GM23338 (cell line): ENCODE data around the gene CACNA1D. TPM values are rescaled to one million over a fixed set of nuclear protein-coding genes. Genes with fewer than 3 reads are reported as not detected.

Experiments used
- ATAC-seq: fragments of 200-7000 bp; cut with Tn5 transposase; 3 replicates; pipeline ENCODE4 v1.9.1; 2020
- DNase-seq: peaks from one replicate; pipeline ENCODE4 v3.0.0-alpha.2; 2015; ENCODE audit warnings: low spot score
- H2AFZ ChIP-seq: fragments of 200-600 bp; sonication (generic); 2 replicates; pipeline ENCODE4 v1.8.0; 2016; ENCODE audit warnings: antibody characterized with exemption, mild to moderate bottlenecking, moderate library complexity
- H3F3A ChIP-seq: fragments of 200-600 bp; sonication (generic); replicated peaks from 2 replicates; pipeline ENCODE4 v1.8.0; 2017; ENCODE audit warnings: antibody characterized with exemption, mixed run types, low read depth
- H3K27ac ChIP-seq: fragments of 200-600 bp; sonication (generic); 2 replicates; pipeline ENCODE4 v1.6.1; 2016; ENCODE audit warnings: low read depth
- H3K27me3 ChIP-seq: fragments of 200-600 bp; sonication (generic); 2 replicates; pipeline ENCODE4 v1.8.0; 2016; ENCODE audit warnings: mild to moderate bottlenecking, mixed run types, moderate library complexity; ENCODE audit not compliant: insufficient read depth
- H3K36me3 ChIP-seq: fragments of 200-600 bp; sonication (generic); 2 replicates; pipeline ENCODE4 v1.8.0; 2016; ENCODE audit warnings: mild to moderate bottlenecking; ENCODE audit not compliant: insufficient read depth
- H3K4me1 ChIP-seq: fragments of 200-600 bp; sonication (generic); 2 replicates; pipeline ENCODE4 v1.8.0; 2016; ENCODE audit warnings: mild to moderate bottlenecking, moderate library complexity; ENCODE audit not compliant: insufficient read depth
- H3K4me2 ChIP-seq: fragments of 200-600 bp; sonication (generic); 2 replicates; pipeline ENCODE4 v1.7.1; 2017; ENCODE audit warnings: mixed run types
- H3K4me3 ChIP-seq: fragments of 200-600 bp; sonication (generic); 2 replicates; pipeline ENCODE4 v1.6.1; 2016; ENCODE audit warnings: mixed run types
- H3K79me2 ChIP-seq: fragments of 200-600 bp; sonication (generic); replicated peaks from 2 replicates; pipeline ENCODE4 v1.8.0; 2017; ENCODE audit warnings: mild to moderate bottlenecking; ENCODE audit not compliant: insufficient read depth
- H3K9me2 ChIP-seq: fragments of 200-600 bp; sonication (generic); 2 replicates; pipeline ENCODE4 v1.8.0; 2017; ENCODE audit not compliant: insufficient read depth
- H4K20me1 ChIP-seq: fragments of 200-600 bp; sonication (generic); replicated peaks from 2 replicates; pipeline ENCODE4 v1.8.0; 2017; ENCODE audit warnings: mild to moderate bottlenecking; ENCODE audit not compliant: insufficient read depth
- H3K27ac Mint-ChIP-seq: 2 replicates; pipeline ENCODE4 v1.8.0; 2020; ENCODE audit warnings: inconsistent platforms, mild to moderate bottlenecking, moderate library complexity, mixed read lengths
- H3K27me3 Mint-ChIP-seq: 3 replicates; pipeline ENCODE4 v1.8.0; 2022; ENCODE audit warnings: low read depth, mild to moderate bottlenecking, moderate library complexity, mixed read lengths, inconsistent platforms; ENCODE audit not compliant: insufficient read depth, poor library complexity
- H3K36me3 Mint-ChIP-seq: 3 replicates; pipeline ENCODE4 v1.8.0; 2021; ENCODE audit warnings: low read depth, mild to moderate bottlenecking, inconsistent platforms, moderate library complexity, mixed read lengths
- H3K4me1 Mint-ChIP-seq: 3 replicates; pipeline ENCODE4 v1.8.0; 2020; ENCODE audit warnings: mild to moderate bottlenecking, inconsistent platforms, mixed read lengths
- H3K4me3 Mint-ChIP-seq: 3 replicates; pipeline ENCODE4 v1.8.0; 2021; ENCODE audit warnings: moderate library complexity, mild to moderate bottlenecking, inconsistent platforms, mixed read lengths
- H3K9me3 Mint-ChIP-seq: 3 replicates; pipeline ENCODE4 v1.8.0; 2020; ENCODE audit warnings: moderate library complexity, mild to moderate bottlenecking, inconsistent platforms, mixed read lengths
- CREB1 ChIP-seq: fragments of 250-450 bp; sonication (Bioruptor Pico); IDR thresholded peaks from 2 replicates; pipeline ENCODE4 v1.5.0; 2020; ENCODE audit warnings: low read depth, mild to moderate bottlenecking, moderate library complexity
- CTCF ChIP-seq, 2 experiments: fragments of 200-600 bp in 1 of 2; sonication (generic) in 1 of 2; conservative IDR thresholded peaks; 2 replicates each; pipeline versions ENCODE4 v1.5.1 to v1.6.1; 2016 to 2017; ENCODE audit warnings: antibody characterized with exemption in 2 of 2, low read depth in 2 of 2, mild to moderate bottlenecking in 2 of 2, moderate library complexity in 1 of 2
- ETS1 ChIP-seq: IDR thresholded peaks from 2 replicates; pipeline ENCODE4 v1.6.1; 2016; ENCODE audit warnings: antibody characterized with exemption
- EZH2 ChIP-seq: fragments of 200-600 bp; sonication (generic); IDR thresholded peaks from one replicate; pipeline ENCODE4 v1.8.0; 2017; ENCODE audit warnings: antibody characterized with exemption, mild to moderate bottlenecking, low read depth; ENCODE audit not compliant: unreplicated experiment
- EZH2phosphoT487 ChIP-seq: fragments of 200-600 bp; sonication (generic); IDR thresholded peaks from one replicate; pipeline ENCODE4 v1.8.1; 2018; ENCODE audit warnings: antibody characterized with exemption; ENCODE audit not compliant: unreplicated experiment
- JUNB ChIP-seq: IDR thresholded peaks from one replicate; pipeline ENCODE4 v1.6.1; 2016; ENCODE audit warnings: antibody characterized with exemption; ENCODE audit not compliant: unreplicated experiment
- NANOG ChIP-seq: IDR thresholded peaks from 2 replicates; pipeline ENCODE4 v1.6.1; 2016; ENCODE audit warnings: antibody characterized with exemption, borderline replicate concordance
- POLR2AphosphoS5 ChIP-seq: IDR thresholded peaks from 2 replicates; pipeline ENCODE4 v1.6.1; 2016; ENCODE audit warnings: antibody characterized with exemption, low read depth
- REST ChIP-seq: IDR thresholded peaks from one replicate; pipeline ENCODE4 v1.6.1; 2018; ENCODE audit warnings: antibody characterized with exemption; ENCODE audit not compliant: unreplicated experiment
- STAT1 ChIP-seq: IDR thresholded peaks from one replicate; pipeline ENCODE4 v1.6.1; 2016; ENCODE audit warnings: antibody characterized with exemption; ENCODE audit not compliant: unreplicated experiment
- ZNF114 ChIP-seq: fragments of 250-450 bp; sonication (Bioruptor Pico); IDR thresholded peaks from 2 replicates; pipeline ENCODE4 v1.5.0; 2020; ENCODE audit warnings: mild to moderate bottlenecking, moderate library complexity
- ZNF331 ChIP-seq: fragments of 250-450 bp; sonication (Bioruptor Pico); IDR thresholded peaks from 2 replicates; pipeline ENCODE4 v1.5.0; 2020; ENCODE audit warnings: low read depth, mild to moderate bottlenecking, moderate library complexity
- polyA plus RNA-seq: library from polyadenylated mRNA; unstranded; fragments of >200 nt; fragmentation: Nextera tagmentation; extraction: Ambion mirVana; gene quantifications from 2 replicates; pipeline ENCODE4 v1.2.1, GENCODE V29; 2016
- total RNA-seq: library from RNA; depleted of rRNA; stranded (reverse); fragments of >200 nt; shearing (Covaris generic); gene quantifications from 2 replicates; pipeline ENCODE4 v1.2.3, GENCODE V29; 2014
- TF ChIP-seq, protein P1 (sequence below): fragments of 250-450 bp; sonication (Bioruptor Pico); IDR thresholded peaks from 2 replicates; pipeline ENCODE4 v1.5.0; 2020; ENCODE audit warnings: mild to moderate bottlenecking, moderate library complexity

The CACNA1D gene
- total and polyA plus RNA-seq, 2 experiments from 2014 or later = 1.7 to 1.8 TPM

DNA sequence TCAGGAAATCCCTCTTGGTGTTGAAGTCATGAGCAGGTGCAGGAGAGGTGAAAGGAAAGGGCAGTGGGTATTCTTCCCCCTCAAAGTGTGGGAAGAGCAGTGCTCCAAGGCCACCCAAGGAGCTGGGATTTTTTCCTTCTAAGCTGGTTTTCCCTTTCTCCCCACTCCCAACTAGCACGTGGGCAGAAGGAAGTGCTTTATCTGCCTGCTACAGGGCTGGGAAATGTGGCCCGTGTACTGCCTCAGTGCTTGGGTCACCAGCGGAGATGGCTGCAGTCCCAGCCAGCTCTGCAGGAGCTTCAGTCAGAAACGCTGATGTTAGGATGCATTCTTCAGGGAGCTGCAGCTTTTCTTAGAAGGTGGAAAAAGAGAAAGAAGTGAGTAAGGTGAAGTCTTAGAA, 99.2 kb downstream of the CACNA1D start:
- no peaks in the 10 kb centered on the region for H3K36me3 Mint-ChIP-seq
- Histone ChIP-seq H3K27me3 (no peaks in the 10 kb centered on the region), H4K20me1 (no peaks in the 10 kb centered on the region), H3K36me3 (no peaks in the 10 kb centered on the region), H3F3A (no peaks in the 10 kb centered on the region), H3K4me3 (no peak overlapping the region), H3K79me2 (no peaks in the 10 kb centered on the region), H2AFZ (no peak overlapping the region), H3K4me2 (no peak overlapping the region), H3K4me1 (no peaks in the 10 kb centered on the region), H3K27ac (no peak overlapping the region), H3K9me2 (no peaks in the 10 kb centered on the region; the same call in 1 of the 2 replicates)
- H3K27ac Mint-ChIP-seq = no peak overlapping the region
- no peaks in the 10 kb centered on the region for H3K9me3 Mint-ChIP-seq
- no peak for ATAC-seq
- H3K27me3 Mint-ChIP-seq = peaks cover 2% of the 10 kb centered on the region
- no peak for DNase-seq
- TF ChIP-seq STAT1 = no peak
- no peak for TF ChIP-seq ZNF331 (CRISPR knock-in tag)
- no peak for TF ChIP-seq JUNB
- no peak for TF ChIP-seq CREB1
- TF ChIP-seq POLR2AphosphoS5 = no peak
- TF ChIP-seq, protein P1, sequence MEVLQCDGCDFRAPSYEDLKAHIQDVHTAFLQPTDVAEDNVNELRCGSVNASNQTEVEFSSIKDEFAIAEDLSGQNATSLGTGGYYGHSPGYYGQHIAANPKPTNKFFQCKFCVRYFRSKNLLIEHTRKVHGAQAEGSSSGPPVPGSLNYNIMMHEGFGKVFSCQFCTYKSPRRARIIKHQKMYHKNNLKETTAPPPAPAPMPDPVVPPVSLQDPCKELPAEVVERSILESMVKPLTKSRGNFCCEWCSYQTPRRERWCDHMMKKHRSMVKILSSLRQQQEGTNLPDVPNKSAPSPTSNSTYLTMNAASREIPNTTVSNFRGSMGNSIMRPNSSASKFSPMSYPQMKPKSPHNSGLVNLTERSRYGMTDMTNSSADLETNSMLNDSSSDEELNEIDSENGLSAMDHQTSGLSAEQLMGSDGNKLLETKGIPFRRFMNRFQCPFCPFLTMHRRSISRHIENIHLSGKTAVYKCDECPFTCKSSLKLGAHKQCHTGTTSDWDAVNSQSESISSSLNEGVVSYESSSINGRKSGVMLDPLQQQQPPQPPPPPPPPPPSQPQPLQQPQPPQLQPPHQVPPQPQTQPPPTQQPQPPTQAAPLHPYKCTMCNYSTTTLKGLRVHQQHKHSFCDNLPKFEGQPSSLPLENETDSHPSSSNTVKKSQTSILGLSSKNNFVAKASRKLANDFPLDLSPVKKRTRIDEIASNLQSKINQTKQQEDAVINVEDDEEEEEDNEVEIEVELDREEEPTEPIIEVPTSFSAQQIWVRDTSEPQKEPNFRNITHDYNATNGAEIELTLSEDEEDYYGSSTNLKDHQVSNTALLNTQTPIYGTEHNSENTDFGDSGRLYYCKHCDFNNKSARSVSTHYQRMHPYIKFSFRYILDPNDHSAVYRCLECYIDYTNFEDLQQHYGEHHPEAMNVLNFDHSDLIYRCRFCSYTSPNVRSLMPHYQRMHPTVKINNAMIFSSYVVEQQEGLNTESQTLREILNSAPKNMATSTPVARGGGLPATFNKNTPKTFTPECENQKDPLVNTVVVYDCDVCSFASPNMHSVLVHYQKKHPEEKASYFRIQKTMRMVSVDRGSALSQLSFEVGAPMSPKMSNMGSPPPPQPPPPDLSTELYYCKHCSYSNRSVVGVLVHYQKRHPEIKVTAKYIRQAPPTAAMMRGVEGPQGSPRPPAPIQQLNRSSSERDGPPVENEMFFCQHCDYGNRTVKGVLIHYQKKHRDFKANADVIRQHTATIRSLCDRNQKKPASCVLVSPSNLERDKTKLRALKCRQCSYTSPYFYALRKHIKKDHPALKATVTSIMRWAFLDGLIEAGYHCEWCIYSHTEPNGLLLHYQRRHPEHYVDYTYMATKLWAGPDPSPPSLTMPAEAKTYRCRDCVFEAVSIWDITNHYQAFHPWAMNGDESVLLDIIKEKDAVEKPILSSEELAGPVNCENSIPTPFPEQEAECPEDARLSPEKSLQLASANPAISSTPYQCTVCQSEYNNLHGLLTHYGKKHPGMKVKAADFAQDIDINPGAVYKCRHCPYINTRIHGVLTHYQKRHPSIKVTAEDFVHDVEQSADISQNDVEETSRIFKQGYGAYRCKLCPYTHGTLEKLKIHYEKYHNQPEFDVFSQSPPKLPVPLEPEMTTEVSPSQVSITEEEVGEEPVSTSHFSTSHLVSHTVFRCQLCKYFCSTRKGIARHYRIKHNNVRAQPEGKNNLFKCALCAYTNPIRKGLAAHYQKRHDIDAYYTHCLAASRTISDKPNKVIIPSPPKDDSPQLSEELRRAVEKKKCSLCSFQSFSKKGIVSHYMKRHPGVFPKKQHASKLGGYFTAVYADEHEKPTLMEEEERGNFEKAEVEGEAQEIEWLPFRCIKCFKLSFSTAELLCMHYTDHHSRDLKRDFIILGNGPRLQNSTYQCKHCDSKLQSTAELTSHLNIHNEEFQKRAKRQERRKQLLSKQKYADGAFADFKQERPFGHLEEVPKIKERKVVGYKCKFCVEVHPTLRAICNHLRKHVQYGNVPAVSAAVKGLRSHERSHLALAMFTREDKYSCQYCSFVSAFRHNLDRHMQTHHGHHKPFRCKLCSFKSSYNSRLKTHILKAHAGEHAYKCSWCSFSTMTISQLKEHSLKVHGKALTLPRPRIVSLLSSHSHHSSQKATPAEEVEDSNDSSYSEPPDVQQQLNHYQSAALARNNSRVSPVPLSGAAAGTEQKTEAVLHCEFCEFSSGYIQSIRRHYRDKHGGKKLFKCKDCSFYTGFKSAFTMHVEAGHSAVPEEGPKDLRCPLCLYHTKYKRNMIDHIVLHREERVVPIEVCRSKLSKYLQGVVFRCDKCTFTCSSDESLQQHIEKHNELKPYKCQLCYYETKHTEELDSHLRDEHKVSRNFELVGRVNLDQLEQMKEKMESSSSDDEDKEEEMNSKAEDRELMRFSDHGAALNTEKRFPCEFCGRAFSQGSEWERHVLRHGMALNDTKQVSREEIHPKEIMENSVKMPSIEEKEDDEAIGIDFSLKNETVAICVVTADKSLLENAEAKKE (CRISPR knock-in tag) = no peak
- TF ChIP-seq ZNF114 (CRISPR knock-in tag) = no peak
- TF ChIP-seq EZH2phosphoT487 = no peak
- TF ChIP-seq EZH2 = no peak
- TF ChIP-seq NANOG = no peak
- TF ChIP-seq CTCF (conservative IDR thresholded peaks at IDR 0.05; ENCODE audit: low read depth in 2 of 2) = no peak
- no peak for TF ChIP-seq ETS1
- TF ChIP-seq REST = no peak
- no peak overlapping the region for H3K4me3 Mint-ChIP-seq
- H3K4me1 Mint-ChIP-seq = no peaks in the 10 kb centered on the region
